GM20000 (cell line): ENCODE data around the gene RBFA.

Source experiments
- DNase-seq: peaks from one replicate; pipeline ENCODE4 v3.0.0; 2012; ENCODE audit warnings: low spot score
- CTCF ChIP-seq: IDR thresholded peaks from 2 replicates; pipeline ENCODE4 v1.5.1; 2012; ENCODE audit warnings: mild to moderate bottlenecking, control low read depth; ENCODE audit errors: extremely low read depth, missing control alignments

The RBFA gene

DNA sequence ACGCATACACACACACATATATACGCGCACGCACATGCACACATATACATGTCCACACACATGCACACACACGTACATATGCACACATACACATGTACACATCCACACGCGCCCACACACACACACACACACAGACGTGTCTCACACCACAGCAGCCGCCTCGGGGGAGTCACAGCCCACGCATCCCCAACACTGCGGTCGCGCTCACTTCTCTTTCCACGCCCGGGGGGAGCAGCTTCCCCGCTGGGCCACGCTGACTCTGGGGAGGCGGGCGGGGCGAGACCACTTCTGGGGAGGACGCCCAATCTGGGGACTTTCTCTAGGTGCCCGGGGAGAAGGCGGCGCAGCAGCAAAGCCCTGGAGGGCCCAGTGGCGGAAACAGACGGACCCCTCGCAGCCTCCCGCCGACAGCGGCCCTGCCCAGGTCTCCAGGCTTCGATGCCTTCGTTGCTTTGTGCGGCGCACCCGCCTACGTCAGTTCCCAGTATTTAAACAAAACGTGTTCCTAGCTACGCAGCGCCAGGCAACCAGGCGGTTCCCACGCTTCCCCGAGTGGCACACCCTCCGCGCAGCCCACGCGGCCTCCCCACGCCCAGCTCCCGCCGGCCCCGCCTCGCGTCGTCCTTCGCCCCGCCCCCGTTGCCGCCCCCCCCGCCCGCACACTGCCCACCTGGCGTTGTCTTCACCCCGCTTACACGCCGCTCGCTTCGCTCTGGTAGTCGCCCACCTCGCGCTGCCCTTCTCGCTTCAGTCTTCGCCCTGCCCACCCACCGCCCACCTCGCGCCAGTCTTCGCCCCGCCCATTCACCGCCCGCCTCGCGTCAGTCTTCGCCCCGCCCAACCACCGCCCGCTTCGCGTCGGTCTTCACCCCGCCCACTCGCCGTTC, 810 bp upstream of the RBFA start:
- no peak for DNase-seq
- TF ChIP-seq CTCF, result no peak

- TF ChIP-seq CTCF, result no peak
- no peak for DNase-seq
Observed at GRCh38 chr18:80034852-80035406, 695 bp downstream of the RBFA start.

GRCh38 chr18:80035997-80036396, 1.8 kb downstream of the RBFA start:
- TF ChIP-seq CTCF, result no peak
- no peak for DNase-seq

GRCh38 chr18:80037300-80037699, 3.1 kb downstream of the RBFA start:
- TF ChIP-seq CTCF, result no peak
- DNase-seq, result no peak

DNA sequence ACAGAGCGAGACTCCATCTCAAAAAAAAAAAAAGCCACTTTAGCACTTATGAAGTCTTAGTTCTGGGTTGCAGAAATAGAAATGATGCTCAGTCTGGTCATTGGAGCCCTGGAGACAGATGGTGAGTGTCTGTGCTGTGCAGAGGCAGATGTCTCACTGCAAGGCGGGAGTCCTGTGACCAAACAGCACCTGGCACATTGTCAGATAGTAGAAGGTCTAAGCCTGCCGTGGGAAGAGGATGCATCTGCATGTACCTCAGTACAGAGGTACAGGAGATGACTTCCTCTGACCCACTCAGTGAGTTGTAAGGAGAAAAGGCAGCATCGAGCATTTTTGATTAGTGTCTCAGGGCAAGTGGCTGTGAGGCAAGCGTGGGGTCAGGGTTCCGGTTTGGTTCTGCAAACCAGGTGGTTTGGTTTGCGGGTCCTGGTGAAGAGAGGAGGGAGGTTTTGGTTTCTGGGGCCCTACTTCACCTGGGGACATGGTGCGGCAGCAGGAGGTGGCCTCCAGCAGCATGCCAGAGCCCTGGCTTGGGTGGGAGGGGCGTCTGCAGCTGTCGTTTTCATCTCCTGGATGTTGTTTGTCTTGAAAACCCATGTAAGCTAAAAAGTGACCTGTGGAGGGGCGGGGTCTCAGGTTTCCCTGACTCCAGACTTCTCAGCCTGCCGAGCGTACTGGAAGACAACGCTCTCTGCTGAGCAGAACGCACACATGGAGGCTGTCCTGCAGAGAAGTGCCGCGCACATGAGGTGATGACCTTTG, 3.8 kb downstream of the RBFA start:
- no peak for DNase-seq
- TF ChIP-seq CTCF, result no peak

DNA sequence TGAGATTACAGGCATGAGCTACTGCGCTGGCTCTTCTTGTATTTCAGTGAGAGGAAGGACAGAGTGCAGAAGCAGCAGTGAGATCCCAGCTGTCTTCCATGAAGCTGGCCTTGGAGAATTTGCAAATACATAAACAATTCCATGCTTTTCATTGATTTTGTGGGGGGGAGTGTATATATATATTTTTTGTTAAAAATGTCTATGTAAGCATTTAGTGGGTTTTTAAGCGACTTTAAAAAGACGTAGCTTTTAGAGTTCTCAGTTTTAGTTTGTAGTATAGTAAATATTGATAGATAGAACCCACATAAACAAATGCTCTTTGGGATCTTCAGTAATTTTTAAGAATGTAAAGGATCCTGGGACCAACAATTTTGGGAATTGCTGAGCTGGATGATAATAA, 6.3 kb downstream of the RBFA start:
- TF ChIP-seq CTCF, result no peak
- DNase-seq, result no peak

- DNase-seq, result no peak
- TF ChIP-seq CTCF, result no peak
Observed at GRCh38 chr18:80041424-80041823, 7.2 kb downstream of the RBFA start.
